T-helper 9 cell (primary cell): ENCODE measurements around the gene DNM3.

Source experiments
- DNase-seq: peaks from one replicate; pipeline ENCODE4 v3.0.0-alpha.2; 2020

Gene DNM3

GRCh38 chr1:171819946-171820345 is 21.4 kb upstream of the DNM3 start:
- no peak for DNase-seq

GRCh38 chr1:171826973-171827372 is 14.3 kb upstream of the DNM3 start:
- DNase-seq = no peak

GRCh38 chr1:171828794-171829193 is 12.5 kb upstream of the DNM3 start:
- DNase-seq = no peak

GRCh38 chr1:171833091-171833825 is 8.0 kb upstream of the DNM3 start:
- DNase-seq = no peak

- DNase-seq = no peak
These were observed 6.5 kb upstream of the DNM3 start for GRCh38 chr1:171834821-171835220.

- DNase-seq = no peak
These were observed 5.4 kb upstream of the DNM3 start for GRCh38 chr1:171835891-171836290.

- DNase-seq = peak; percentile 8
These were observed 848 bp downstream of the DNM3 start for GRCh38 chr1:171841931-171842761.

GRCh38 chr1:171844381-171844780 is 3.1 kb downstream of the DNM3 start:
- DNase-seq = no peak

- DNase-seq = no peak
These were observed 4.7 kb downstream of the DNM3 start for GRCh38 chr1:171845998-171846397.

GRCh38 chr1:171849245-171849898 is 8.1 kb downstream of the DNM3 start:
- DNase-seq = no peak

- DNase-seq = no peak
These were observed 9.5 kb downstream of the DNM3 start for GRCh38 chr1:171850651-171851350.

- DNase-seq = no peak
These were observed 11.0 kb downstream of the DNM3 start for GRCh38 chr1:171852272-171852671.

- no peak for DNase-seq
These were observed 14.1 kb downstream of the DNM3 start for GRCh38 chr1:171855381-171855780.

GRCh38 chr1:171858696-171859095 is 17.4 kb downstream of the DNM3 start:
- DNase-seq = no peak

- no peak for DNase-seq
These were observed 19.4 kb downstream of the DNM3 start for GRCh38 chr1:171860696-171861095.

- DNase-seq = no peak
These were observed 22.2 kb downstream of the DNM3 start for GRCh38 chr1:171863531-171863930.

- DNase-seq = no peak
These were observed 23.0 kb downstream of the DNM3 start for GRCh38 chr1:171864308-171864707.

GRCh38 chr1:171865106-171865505 is 23.8 kb downstream of the DNM3 start:
- no peak for DNase-seq

GRCh38 chr1:171867236-171867635 is 25.9 kb downstream of the DNM3 start:
- DNase-seq = no peak

- no peak for DNase-seq
These were observed 27.0 kb downstream of the DNM3 start for GRCh38 chr1:171868217-171868803.

- DNase-seq = no peak
These were observed 27.8 kb downstream of the DNM3 start for GRCh38 chr1:171869097-171869496.

- no peak for DNase-seq
These were observed 30.6 kb downstream of the DNM3 start for GRCh38 chr1:171871848-171872247.

GRCh38 chr1:171872430-171872829 is 31.1 kb downstream of the DNM3 start:
- no peak for DNase-seq
